ENCODE results near the gene TMTC1.

- TF ChIP-seq POLR2A (IDR thresholded peaks at IDR 0.05) (no peak), CTCF (IDR thresholded peaks at IDR 0.05) (no peak)
Observed at GRCh38 chr12:29743077-29743476, 40.7 kb downstream of the TMTC1 start.

All from uterus (tissue), 2 donors.